Heart left ventricle (tissue), 13 donors: ENCODE results near the gene NAP1L4.

Source experiments
- CTCF ChIP-seq, 12 donors: fragments of 200-600 bp; sonication (generic) in 4 of 12; IDR thresholded peaks; one replicate each; pipeline versions ENCODE4 v1.5.0 to v1.8.0; 2018 to 2022; ENCODE audit warnings: antibody characterized with exemption in 12 of 12, mild to moderate bottlenecking in 5 of 12
- POLR2A ChIP-seq, 2 donors: fragments of 450-650 bp; IDR thresholded peaks; one replicate each; pipeline ENCODE4 v1.6.1; 2017; ENCODE audit warnings: antibody characterized with exemption in 2 of 2, mild to moderate bottlenecking in 2 of 2, moderate library complexity in 2 of 2
- donor health status: ischemic (EF 13 %, LVEDD 7.1; RV severe dilation, severe dysfunction).
- donor health status: DM: no; HTN: yes; CAD: no.
- donor health status: DM: no; HTN: no; CAD: no.
- donor health status: ischemic (EF 25% LVEDD 6.9; RV normal size, moderate dysfunction).
- donor health status: ischemic (EF 25% LVEDD 5.7; RV mildly dilated, moderate dysfunction).
- donor health status: ischemic (EF 35%, LVEDD 5.7; RV mildly dilated, moderate dysfunction).
- donor health status: nonischemic (EF 11% LVEDD 7.7; RV severe dilation, severe dysfunction).
- donor health status: DM: yes; HTN: yes; CAD: no.
- donor health status: PGD.
- donor health status: ischemic (EF 29% LVEDD 5.4; RV normal size, mild dysfunction).
- donor health status: nonischemic (EF 23%, LVEDD 6.1; RV moderate dilation, normal function).

- TF ChIP-seq POLR2A (IDR thresholded peaks at IDR 0.05) (no peak), CTCF (IDR thresholded peaks at IDR 0.05) (no peak)
These were observed 34.7 kb upstream of the NAP1L4 start for GRCh38 chr11:3026803-3027202.
